ENCODE results near the gene CD302.

CD302 gene

GRCh38 chr2:159783556-159783955, 14.5 kb downstream of the CD302 start:
- TF ChIP-seq CTCF (IDR thresholded peaks at IDR 0.05; ENCODE audit: borderline replicate concordance, insufficient read depth, low read depth, low read length), result no peak
- no peak overlapping the region for H3K4me3 ChIP-seq (ENCODE audit: low read depth, low read length)

GRCh38 chr2:159776321-159776720, 21.7 kb downstream of the CD302 start:
- TF ChIP-seq CTCF (IDR thresholded peaks at IDR 0.05; ENCODE audit: borderline replicate concordance, insufficient read depth, low read depth, low read length), result no peak
- H3K4me3 ChIP-seq (ENCODE audit: low read depth, low read length), result no peak overlapping the region

- TF ChIP-seq CTCF (IDR thresholded peaks at IDR 0.05; ENCODE audit: borderline replicate concordance, insufficient read depth, low read depth, low read length), result no peak
- H3K4me3 ChIP-seq (ENCODE audit: low read depth, low read length), result no peak overlapping the region
These were observed 23.0 kb downstream of the CD302 start for GRCh38 chr2:159775021-159775420.

- H3K4me3 ChIP-seq (ENCODE audit: low read depth, low read length), result no peak overlapping the region
- TF ChIP-seq CTCF (IDR thresholded peaks at IDR 0.05; ENCODE audit: borderline replicate concordance, insufficient read depth, low read depth, low read length), result no peak
These were observed 23.5 kb downstream of the CD302 start for GRCh38 chr2:159774370-159774990.

GRCh38 chr2:159773886-159774285, 24.1 kb downstream of the CD302 start:
- no peak for TF ChIP-seq CTCF (IDR thresholded peaks at IDR 0.05; ENCODE audit: borderline replicate concordance, insufficient read depth, low read depth, low read length)

GRCh38 chr2:159773426-159773825, 24.6 kb downstream of the CD302 start:
- no peak for TF ChIP-seq CTCF (IDR thresholded peaks at IDR 0.05; ENCODE audit: borderline replicate concordance, insufficient read depth, low read depth, low read length)

More at GRCh38 chr2:159773886-159774285, 24.1 kb downstream of the CD302 start:
- H3K4me3 ChIP-seq (ENCODE audit: low read depth, low read length), result no peak overlapping the region

GRCh38 chr2:159769147-159769546, 28.9 kb downstream of the CD302 start:
- no peak overlapping the region for H3K4me3 ChIP-seq (ENCODE audit: low read depth, low read length)
- no peak for TF ChIP-seq CTCF (IDR thresholded peaks at IDR 0.05; ENCODE audit: borderline replicate concordance, insufficient read depth, low read depth, low read length)

More at GRCh38 chr2:159773426-159773825, 24.6 kb downstream of the CD302 start:
- H3K4me3 ChIP-seq (ENCODE audit: low read depth, low read length), result no peak overlapping the region

All from GM12875 (cell line).